C1 segment of cervical spinal cord (tissue), 14 donors: ENCODE measurements around the gene SEL1L2.
A peak's percentile ranks its signal among the peaks of the same experiment; 100 is the strongest.

Source experiments
- DNase-seq, 14 donors: peaks; one replicate each; lab custom pipeline; 2025; lab: John Stamatoyannopoulos, UW

The SEL1L2 gene

DNA sequence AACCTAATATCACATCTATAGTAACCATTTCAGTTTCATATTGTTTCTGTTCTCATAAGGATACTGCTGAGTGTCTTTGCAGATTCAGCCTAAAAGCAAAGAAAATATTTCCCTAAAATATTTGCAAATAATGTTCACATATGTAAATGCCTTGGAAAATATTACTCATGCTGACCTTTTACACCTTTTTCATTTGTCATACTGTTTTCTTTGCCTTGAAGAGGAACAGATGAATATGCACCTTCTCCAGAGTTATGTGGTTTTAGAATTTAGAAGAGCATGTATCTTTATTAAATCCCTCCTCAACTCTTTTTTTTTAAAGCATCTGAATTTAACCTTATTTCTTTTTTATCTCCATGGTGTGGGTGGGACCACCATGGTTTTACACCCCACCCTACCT lies 173.1 kb downstream of the SEL1L2 start:
- DNase-seq = no peak

GRCh38 chr20:13816757-13817156 lies 173.7 kb downstream of the SEL1L2 start:
- DNase-seq = no peak

GRCh38 chr20:13814672-13815071 lies 175.7 kb downstream of the SEL1L2 start:
- DNase-seq = no peak

DNA sequence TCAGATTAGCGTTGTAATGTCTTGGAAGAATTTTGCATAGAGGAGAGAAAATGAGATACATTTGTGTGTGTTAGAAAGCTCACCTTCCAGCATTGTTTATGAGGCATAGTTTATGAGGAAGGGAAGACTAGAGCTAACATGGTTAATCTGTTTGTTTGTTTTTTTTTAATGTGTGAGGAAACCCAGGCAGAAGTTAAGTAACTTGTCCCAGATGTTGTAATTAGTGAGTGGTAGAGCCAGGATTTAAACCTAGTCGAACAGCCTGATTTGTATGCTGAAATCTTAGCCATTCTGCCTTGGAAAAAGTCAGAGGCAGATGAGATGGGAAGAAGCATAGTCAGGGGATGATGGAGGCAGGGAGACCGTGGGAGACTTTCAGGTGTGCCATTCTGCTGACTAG lies 176.5 kb downstream of the SEL1L2 start:
- DNase-seq = no peak

DNA sequence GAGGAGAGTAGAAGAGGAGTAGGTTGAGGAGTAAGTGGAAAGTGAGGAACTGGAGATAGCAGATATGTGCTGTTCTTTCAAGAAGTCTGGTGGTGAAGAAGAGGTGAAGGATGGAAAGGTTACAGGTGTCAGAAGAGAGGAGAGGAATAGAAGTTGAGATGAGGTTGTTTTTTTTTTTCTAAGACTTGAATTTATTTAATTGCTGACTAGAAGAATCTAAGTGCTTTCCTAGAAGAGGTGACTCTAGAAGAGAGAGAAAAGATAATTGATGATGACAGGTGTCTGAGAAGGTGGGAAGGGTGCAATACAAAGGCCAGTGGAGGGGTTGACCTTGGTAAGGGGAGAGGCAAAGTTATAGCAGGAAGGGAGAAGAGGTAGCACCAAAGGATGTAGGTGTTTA lies 180.0 kb downstream of the SEL1L2 start:
- DNase-seq = no peak

GRCh38 chr20:13809855-13810254 lies 180.6 kb downstream of the SEL1L2 start:
- no peak for DNase-seq

DNA sequence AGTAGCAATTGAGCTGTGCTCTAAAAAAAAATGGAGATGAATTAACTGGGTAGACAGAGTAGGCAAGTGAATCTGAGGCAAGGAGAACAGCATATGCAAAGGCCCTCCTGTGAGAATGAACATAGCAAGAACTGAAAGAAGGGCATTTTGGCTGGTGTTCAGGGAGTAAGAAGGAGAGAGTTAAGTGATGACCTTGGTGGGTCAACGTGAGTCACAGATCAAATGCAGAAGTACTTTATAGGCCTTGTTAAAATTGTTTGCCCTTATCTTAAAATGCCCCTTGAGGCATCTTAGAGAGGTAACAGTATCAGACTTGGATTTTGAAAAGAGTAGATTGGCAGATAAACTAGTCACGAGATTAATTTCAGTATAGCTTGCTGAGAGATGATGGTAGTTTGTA lies 181.0 kb downstream of the SEL1L2 start:
- DNase-seq = no peak

GRCh38 chr20:13800728-13801134 lies 189.7 kb downstream of the SEL1L2 start:
- DNase-seq = peak in 8 of 14 donors; percentile 12 to 94 (median 26)

- DNase-seq = no peak
Measured at GRCh38 chr20:13799974-13800373, 190.4 kb downstream of the SEL1L2 start.
